H9 (cell line): Measurements from ENCODE around the gene RETN. TPM values are rescaled to one million over a fixed set of nuclear protein-coding genes. Genes with fewer than 3 reads are reported as not detected.

Experiments
- DNase-seq: peaks from one replicate; pipeline ENCODE4 v3.0.0-alpha.2; 2017
- H2AFZ ChIP-seq: one replicate; pipeline ENCODE4 v1.6.1; 2013; ENCODE audit warnings: mild to moderate bottlenecking, low read length, control low read depth, moderate library complexity
- H2AK5ac ChIP-seq: 2 replicates; pipeline ENCODE4 v1.6.1; 2013; ENCODE audit warnings: low read length, control low read depth, mixed read lengths; ENCODE audit not compliant: insufficient read length
- H2BK120ac ChIP-seq: one replicate; pipeline ENCODE4 v1.6.1; 2013; ENCODE audit warnings: low read depth, mild to moderate bottlenecking, low read length, control low read depth, inconsistent platforms; ENCODE audit not compliant: poor library complexity, severe bottlenecking
- H2BK12ac ChIP-seq: 2 replicates; pipeline ENCODE4 v1.6.1; 2013; ENCODE audit warnings: low read length, control low read depth, mixed read lengths, low read depth; ENCODE audit not compliant: insufficient read length
- H2BK15ac ChIP-seq: 2 replicates; pipeline ENCODE4 v1.6.1; 2013; ENCODE audit warnings: low read depth, low read length, control low read depth
- H2BK20ac ChIP-seq: one replicate; pipeline ENCODE4 v1.6.1; 2013; ENCODE audit warnings: low read depth, mild to moderate bottlenecking, low read length, control low read depth, inconsistent platforms; ENCODE audit not compliant: poor library complexity, severe bottlenecking
- H2BK5ac ChIP-seq: 2 replicates; pipeline ENCODE4 v1.6.1; 2013; ENCODE audit warnings: low read length, control low read depth, mixed read lengths; ENCODE audit not compliant: insufficient read length
- H3K14ac ChIP-seq: 2 replicates; pipeline ENCODE4 v1.6.1; 2013; ENCODE audit warnings: low read length, control low read depth; ENCODE audit not compliant: insufficient read depth
- H3K18ac ChIP-seq: 2 replicates; pipeline ENCODE4 v1.6.1; 2013; ENCODE audit warnings: low read depth, mild to moderate bottlenecking, mixed read lengths, low read length, control low read depth; ENCODE audit not compliant: insufficient read length
- H3K23ac ChIP-seq: 2 replicates; pipeline ENCODE4 v1.6.1; 2013; ENCODE audit warnings: low read length, control low read depth, mixed read lengths, low read depth; ENCODE audit not compliant: insufficient read length
- H3K23me2 ChIP-seq: 2 replicates; pipeline ENCODE4 v1.6.1; 2013; ENCODE audit warnings: low read depth, mild to moderate bottlenecking, mixed read lengths, low read length, control low read depth; ENCODE audit not compliant: insufficient read length, poor library complexity, severe bottlenecking
- H3K27ac ChIP-seq: 2 replicates; pipeline ENCODE4 v1.5.1; 2013; ENCODE audit warnings: low read length, control low read depth, mixed read lengths, low read depth; ENCODE audit not compliant: insufficient read length
- H3K27me3 ChIP-seq: 2 replicates; pipeline ENCODE4 v1.6.1; 2013; ENCODE audit warnings: low read length, control low read depth, inconsistent platforms; ENCODE audit not compliant: insufficient read depth
- H3K4ac ChIP-seq: 2 replicates; pipeline ENCODE4 v1.6.1; 2013; ENCODE audit warnings: low read depth, mild to moderate bottlenecking, control low read depth, inconsistent platforms, low read length, moderate library complexity
- H3K4me1 ChIP-seq: 2 replicates; pipeline ENCODE4 v1.6.1; 2013; ENCODE audit warnings: low read length, control low read depth, inconsistent platforms; ENCODE audit not compliant: insufficient read depth
- H3K4me2 ChIP-seq: 2 replicates; pipeline ENCODE4 v1.6.1; 2013; ENCODE audit warnings: low read length, control low read depth, mixed read lengths; ENCODE audit not compliant: insufficient read length, insufficient read depth
- H3K56ac ChIP-seq: 2 replicates; pipeline ENCODE4 v1.6.1; 2013; ENCODE audit warnings: low read depth, mild to moderate bottlenecking, mixed read lengths, low read length, control low read depth; ENCODE audit not compliant: insufficient read length
- H3K79me1 ChIP-seq: 2 replicates; pipeline ENCODE4 v1.6.1; 2013; ENCODE audit warnings: low read depth, mild to moderate bottlenecking, moderate library complexity, low read length, control low read depth, inconsistent platforms; ENCODE audit not compliant: insufficient read depth, poor library complexity, severe bottlenecking
- H3K79me2 ChIP-seq: 2 replicates; pipeline ENCODE4 v1.6.1; 2013; ENCODE audit warnings: low read length, control low read depth, inconsistent platforms; ENCODE audit not compliant: insufficient read depth
- H3K9ac ChIP-seq: 2 replicates; pipeline ENCODE4 v1.6.1; 2013; ENCODE audit warnings: low read length, control low read depth, mixed read lengths; ENCODE audit not compliant: insufficient read length; ENCODE audit errors: extremely low read depth
- H3K9me3 ChIP-seq: one replicate; pipeline ENCODE4 v1.6.1; 2013; ENCODE audit warnings: low read depth, low read length, inconsistent platforms; ENCODE audit not compliant: control insufficient read depth
- H3T11ph ChIP-seq: one replicate; pipeline ENCODE4 v1.6.1; 2013; ENCODE audit warnings: mild to moderate bottlenecking, low read length, control low read depth, inconsistent platforms
- H4K20me1 ChIP-seq: one replicate; pipeline ENCODE4 v1.6.1; 2013; ENCODE audit not compliant: control insufficient read depth, insufficient read length, insufficient read depth
- H4K5ac ChIP-seq: 2 replicates; pipeline ENCODE4 v1.6.1; 2013; ENCODE audit warnings: low read depth, mild to moderate bottlenecking, mixed read lengths, low read length, control low read depth; ENCODE audit not compliant: insufficient read length
- H4K8ac ChIP-seq: replicated peaks from 2 replicates; pipeline ENCODE4 v1.6.1; 2013; ENCODE audit warnings: low read length, control low read depth, mixed read lengths, low read depth; ENCODE audit not compliant: insufficient read length
- H4K91ac ChIP-seq: 2 replicates; pipeline ENCODE4 v1.6.1; 2013; ENCODE audit warnings: low read depth, mild to moderate bottlenecking, moderate library complexity, mixed read lengths, low read length, control low read depth; ENCODE audit not compliant: insufficient read length
- H3K27ac Mint-ChIP-seq, 3 experiments: 2 replicates in 2 of 3; 3 replicates in 1 of 3; pipeline ENCODE4 v1.8.0; 2020 to 2021; ENCODE audit warnings: mixed read lengths in 3 of 3, mild to moderate bottlenecking in 1 of 3, moderate library complexity in 1 of 3
- H3K27me3 Mint-ChIP-seq: 2 replicates; pipeline ENCODE4 v1.8.0; 2021; ENCODE audit warnings: low read depth, mild to moderate bottlenecking, moderate library complexity, mixed read lengths
- H3K36me3 Mint-ChIP-seq, 3 experiments: 2 replicates in 2 of 3; 3 replicates in 1 of 3; pipeline ENCODE4 v1.8.0; 2020 to 2021; ENCODE audit warnings: low read depth in 3 of 3, mixed read lengths in 3 of 3; ENCODE audit not compliant: insufficient read depth in 1 of 3
- H3K4me1 Mint-ChIP-seq, 2 experiments: 2 replicates each; pipeline ENCODE4 v1.8.0; 2020; ENCODE audit warnings: mixed read lengths in 2 of 2
- H3K4me3 Mint-ChIP-seq, 2 experiments: 2 replicates in 1 of 2; 3 replicates in 1 of 2; pipeline ENCODE4 v1.8.0; 2020 to 2021; ENCODE audit warnings: mild to moderate bottlenecking in 2 of 2, mixed read lengths in 2 of 2, moderate library complexity in 1 of 2
- H3K9me3 Mint-ChIP-seq, 2 experiments: 2 replicates in 1 of 2; 3 replicates in 1 of 2; pipeline ENCODE4 v1.8.0; 2020; ENCODE audit warnings: mild to moderate bottlenecking in 2 of 2, mixed read lengths in 2 of 2, moderate library complexity in 1 of 2
- WGBS: extraction: QIAGEN DNeasy Blood & Tissue Kit; methylation state at CpG from one replicate; pipeline ENCODE4 v1.1.7; 2013; ENCODE audit warnings: missing lambda C conversion rate, low lambda C conversion rate, mixed read lengths; ENCODE audit not compliant: insufficient read length; ENCODE audit errors: extremely low coverage; 5-methylcytosine and 5-hydroxymethylcytosine counted together
- total RNA-seq: library from RNA; stranded (reverse); gene quantifications from 2 replicates; pipeline ENCODE4 v1.2.1, GENCODE V29; 2021
- TF ChIP-seq, protein P1 (sequence below): fragments of 200-600 bp; sonication (generic); conservative IDR thresholded peaks from 3 replicates; pipeline ENCODE4 v1.8.0; 2021; ENCODE audit warnings: antibody characterized with exemption, mild to moderate bottlenecking

Gene RETN
- total RNA-seq, 1 experiment from 2014 or later: not detected

DNA sequence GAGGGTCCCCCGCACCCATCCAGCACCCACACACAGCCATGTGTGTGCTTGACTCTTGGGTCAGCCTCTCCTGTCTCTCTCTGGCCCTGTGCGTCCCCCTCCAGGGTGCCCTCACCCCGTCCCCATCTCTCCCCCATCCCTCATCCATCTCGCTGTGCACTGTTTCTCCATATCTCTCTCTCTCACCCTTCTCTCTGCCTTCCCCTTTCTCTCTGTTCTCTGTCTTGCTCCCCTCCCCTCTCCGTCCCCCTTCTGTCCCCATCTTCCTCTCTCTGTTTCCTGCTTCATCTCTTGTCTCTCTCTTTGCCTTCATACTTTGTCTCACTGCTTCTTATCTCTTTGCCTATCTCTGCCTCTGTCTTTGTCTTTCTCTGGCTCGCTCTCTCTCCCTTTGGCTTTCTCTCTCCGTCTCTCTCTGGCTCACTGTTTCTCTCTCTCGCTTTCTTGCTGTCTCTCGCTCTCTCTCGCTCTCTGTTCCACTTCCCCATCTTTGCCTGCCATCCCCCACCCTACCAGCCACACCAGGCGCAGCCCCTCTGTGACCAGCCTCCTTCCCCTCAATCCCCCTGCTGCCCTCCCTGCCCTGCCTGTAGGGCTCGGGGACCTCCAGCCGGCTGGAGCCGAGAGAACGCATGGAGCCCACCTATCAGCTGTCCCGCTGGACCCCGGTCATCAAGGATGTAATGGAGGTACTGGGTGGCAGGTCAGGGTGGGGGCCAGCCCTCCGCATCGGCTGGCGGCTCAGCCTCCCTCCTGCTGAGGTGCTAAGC is 23.0 kb upstream of the RETN start:
- WGBS: no CpG with 5 or more reads among the region's 20 CpGs
- TF ChIP-seq, protein P1, sequence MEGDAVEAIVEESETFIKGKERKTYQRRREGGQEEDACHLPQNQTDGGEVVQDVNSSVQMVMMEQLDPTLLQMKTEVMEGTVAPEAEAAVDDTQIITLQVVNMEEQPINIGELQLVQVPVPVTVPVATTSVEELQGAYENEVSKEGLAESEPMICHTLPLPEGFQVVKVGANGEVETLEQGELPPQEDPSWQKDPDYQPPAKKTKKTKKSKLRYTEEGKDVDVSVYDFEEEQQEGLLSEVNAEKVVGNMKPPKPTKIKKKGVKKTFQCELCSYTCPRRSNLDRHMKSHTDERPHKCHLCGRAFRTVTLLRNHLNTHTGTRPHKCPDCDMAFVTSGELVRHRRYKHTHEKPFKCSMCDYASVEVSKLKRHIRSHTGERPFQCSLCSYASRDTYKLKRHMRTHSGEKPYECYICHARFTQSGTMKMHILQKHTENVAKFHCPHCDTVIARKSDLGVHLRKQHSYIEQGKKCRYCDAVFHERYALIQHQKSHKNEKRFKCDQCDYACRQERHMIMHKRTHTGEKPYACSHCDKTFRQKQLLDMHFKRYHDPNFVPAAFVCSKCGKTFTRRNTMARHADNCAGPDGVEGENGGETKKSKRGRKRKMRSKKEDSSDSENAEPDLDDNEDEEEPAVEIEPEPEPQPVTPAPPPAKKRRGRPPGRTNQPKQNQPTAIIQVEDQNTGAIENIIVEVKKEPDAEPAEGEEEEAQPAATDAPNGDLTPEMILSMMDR: no peak
- no peaks in the 10 kb centered on the region for H4K20me1 ChIP-seq

More for the DNA sequence above, 23.0 kb upstream of the RETN start:
- no peak overlapping the region for H2AFZ ChIP-seq
- no peak overlapping the region for H2BK12ac ChIP-seq
- H3K27me3 ChIP-seq: no peaks in the 10 kb centered on the region
- Mint-ChIP-seq H3K27me3 (peaks cover 14% of the 10 kb centered on the region), H3K27ac (no peak overlapping the region), H3K36me3 (peaks cover 2 to 16% (median 7%) of the 10 kb centered on the region in 3 experiments; a peak in 4 of 7 replicates), H3K9me3 (no peaks in the 10 kb centered on the region; a peak in 1 of 5 replicates), H3K4me1 (peaks cover 0 to 8% of the 10 kb centered on the region in 2 experiments; a peak in 2 of 4 replicates), H3K4me3 (no peak overlapping the region)
- H3T11ph ChIP-seq: no peak overlapping the region
- no peaks in the 10 kb centered on the region for H3K9me3 ChIP-seq
- H4K8ac ChIP-seq: no peak overlapping the region
- H3K9ac ChIP-seq: no peak overlapping the region
- H2AK5ac ChIP-seq: no peak overlapping the region
- no peak for DNase-seq
- H3K4ac ChIP-seq: no peak overlapping the region
- no peak overlapping the region for H2BK5ac ChIP-seq
- H3K79me2 ChIP-seq: no peaks in the 10 kb centered on the region
- no peak overlapping the region for H2BK20ac ChIP-seq
- no peaks in the 10 kb centered on the region for H3K79me1 ChIP-seq
- no peak overlapping the region for H3K23ac ChIP-seq
- no peak overlapping the region for H2BK15ac ChIP-seq
- no peak overlapping the region for H3K4me2 ChIP-seq
- no peak overlapping the region for H3K56ac ChIP-seq
- no peaks in the 10 kb centered on the region for H3K23me2 ChIP-seq
- no peak overlapping the region for H3K18ac ChIP-seq
- H4K5ac ChIP-seq: no peak overlapping the region
- no peak overlapping the region for H2BK120ac ChIP-seq
- H4K91ac ChIP-seq: no peak overlapping the region
- H3K14ac ChIP-seq: no peak overlapping the region
- H3K4me1 ChIP-seq: no peaks in the 10 kb centered on the region
- no peak overlapping the region for H3K27ac ChIP-seq
